ENCODE data around the gene SLC27A3.

DNA sequence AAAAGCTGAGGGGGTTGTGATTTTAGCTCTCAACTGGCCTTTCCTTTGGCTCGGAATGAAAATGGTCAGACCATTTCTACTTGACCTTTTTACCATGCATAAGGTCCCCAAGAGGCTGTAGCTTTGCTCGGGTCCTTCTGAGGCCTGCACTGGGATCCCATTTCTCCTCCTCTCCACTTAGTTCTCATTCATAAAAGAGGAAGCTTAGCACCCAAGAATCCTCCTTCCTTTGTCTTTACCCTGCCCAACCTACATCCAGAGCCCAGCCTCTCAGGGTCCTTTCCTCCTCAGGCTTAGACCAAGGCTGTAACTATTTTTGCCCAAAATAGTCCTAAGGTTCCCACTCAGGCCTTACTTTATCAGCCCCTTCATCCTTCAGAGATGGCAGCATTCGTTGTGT lies 6.0 kb upstream of the SLC27A3 start:
- TF ChIP-seq RAD21 (IDR thresholded peaks at IDR 0.05; ENCODE audit: low read depth) (no peak), FOXM1 (IDR thresholded peaks at IDR 0.05; ENCODE audit: borderline replicate concordance, low read depth) (no peak), CEBPB (IDR thresholded peaks at IDR 0.05) (no peak), TAF1 (IDR thresholded peaks at IDR 0.05; ENCODE audit: low read depth) (no peak), EP300 (IDR thresholded peaks at IDR 0.05; ENCODE audit: borderline replicate concordance) (no peak)
- TF ChIP-seq, protein P1, sequence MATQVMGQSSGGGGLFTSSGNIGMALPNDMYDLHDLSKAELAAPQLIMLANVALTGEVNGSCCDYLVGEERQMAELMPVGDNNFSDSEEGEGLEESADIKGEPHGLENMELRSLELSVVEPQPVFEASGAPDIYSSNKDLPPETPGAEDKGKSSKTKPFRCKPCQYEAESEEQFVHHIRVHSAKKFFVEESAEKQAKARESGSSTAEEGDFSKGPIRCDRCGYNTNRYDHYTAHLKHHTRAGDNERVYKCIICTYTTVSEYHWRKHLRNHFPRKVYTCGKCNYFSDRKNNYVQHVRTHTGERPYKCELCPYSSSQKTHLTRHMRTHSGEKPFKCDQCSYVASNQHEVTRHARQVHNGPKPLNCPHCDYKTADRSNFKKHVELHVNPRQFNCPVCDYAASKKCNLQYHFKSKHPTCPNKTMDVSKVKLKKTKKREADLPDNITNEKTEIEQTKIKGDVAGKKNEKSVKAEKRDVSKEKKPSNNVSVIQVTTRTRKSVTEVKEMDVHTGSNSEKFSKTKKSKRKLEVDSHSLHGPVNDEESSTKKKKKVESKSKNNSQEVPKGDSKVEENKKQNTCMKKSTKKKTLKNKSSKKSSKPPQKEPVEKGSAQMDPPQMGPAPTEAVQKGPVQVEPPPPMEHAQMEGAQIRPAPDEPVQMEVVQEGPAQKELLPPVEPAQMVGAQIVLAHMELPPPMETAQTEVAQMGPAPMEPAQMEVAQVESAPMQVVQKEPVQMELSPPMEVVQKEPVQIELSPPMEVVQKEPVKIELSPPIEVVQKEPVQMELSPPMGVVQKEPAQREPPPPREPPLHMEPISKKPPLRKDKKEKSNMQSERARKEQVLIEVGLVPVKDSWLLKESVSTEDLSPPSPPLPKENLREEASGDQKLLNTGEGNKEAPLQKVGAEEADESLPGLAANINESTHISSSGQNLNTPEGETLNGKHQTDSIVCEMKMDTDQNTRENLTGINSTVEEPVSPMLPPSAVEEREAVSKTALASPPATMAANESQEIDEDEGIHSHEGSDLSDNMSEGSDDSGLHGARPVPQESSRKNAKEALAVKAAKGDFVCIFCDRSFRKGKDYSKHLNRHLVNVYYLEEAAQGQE (IDR thresholded peaks at IDR 0.05; ENCODE audit: low read depth) = no peak
- TF ChIP-seq, protein P2, sequence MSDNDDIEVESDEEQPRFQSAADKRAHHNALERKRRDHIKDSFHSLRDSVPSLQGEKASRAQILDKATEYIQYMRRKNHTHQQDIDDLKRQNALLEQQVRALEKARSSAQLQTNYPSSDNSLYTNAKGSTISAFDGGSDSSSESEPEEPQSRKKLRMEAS (IDR thresholded peaks at IDR 0.05) = no peak

Data from Ishikawa (cell line).